ENCODE measurements around the gene ZNF780B.

DNA sequence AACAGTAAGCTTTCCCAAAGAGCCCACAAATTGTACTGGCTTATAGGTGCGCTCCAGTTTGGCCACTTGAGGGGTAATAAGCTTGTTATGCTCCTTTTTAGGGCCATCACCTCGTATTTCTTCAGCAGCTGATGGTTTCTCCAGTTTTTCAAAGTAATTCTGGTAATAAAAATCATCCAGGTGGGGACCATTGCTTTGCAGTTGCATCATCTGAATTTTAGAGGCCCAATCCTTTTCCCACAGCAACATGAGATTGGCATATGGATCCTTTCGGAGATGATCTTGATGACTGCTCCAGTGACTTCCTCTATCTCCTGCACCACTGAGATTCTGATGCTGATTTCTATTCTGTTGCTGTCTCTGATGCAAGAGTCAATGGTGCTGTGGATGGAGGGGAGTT lies 32.1 kb downstream of the ZNF780B start:
- TF ChIP-seq, protein P1, sequence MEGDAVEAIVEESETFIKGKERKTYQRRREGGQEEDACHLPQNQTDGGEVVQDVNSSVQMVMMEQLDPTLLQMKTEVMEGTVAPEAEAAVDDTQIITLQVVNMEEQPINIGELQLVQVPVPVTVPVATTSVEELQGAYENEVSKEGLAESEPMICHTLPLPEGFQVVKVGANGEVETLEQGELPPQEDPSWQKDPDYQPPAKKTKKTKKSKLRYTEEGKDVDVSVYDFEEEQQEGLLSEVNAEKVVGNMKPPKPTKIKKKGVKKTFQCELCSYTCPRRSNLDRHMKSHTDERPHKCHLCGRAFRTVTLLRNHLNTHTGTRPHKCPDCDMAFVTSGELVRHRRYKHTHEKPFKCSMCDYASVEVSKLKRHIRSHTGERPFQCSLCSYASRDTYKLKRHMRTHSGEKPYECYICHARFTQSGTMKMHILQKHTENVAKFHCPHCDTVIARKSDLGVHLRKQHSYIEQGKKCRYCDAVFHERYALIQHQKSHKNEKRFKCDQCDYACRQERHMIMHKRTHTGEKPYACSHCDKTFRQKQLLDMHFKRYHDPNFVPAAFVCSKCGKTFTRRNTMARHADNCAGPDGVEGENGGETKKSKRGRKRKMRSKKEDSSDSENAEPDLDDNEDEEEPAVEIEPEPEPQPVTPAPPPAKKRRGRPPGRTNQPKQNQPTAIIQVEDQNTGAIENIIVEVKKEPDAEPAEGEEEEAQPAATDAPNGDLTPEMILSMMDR (IDR thresholded peaks at IDR 0.05), result no peak
- no peak for TF ChIP-seq POLR2A (IDR thresholded peaks at IDR 0.05)

Data from heart left ventricle (tissue), 13 donors.